HG02970 (cell line): ENCODE results near the gene PHGDH.

Experiments used
- ATAC-seq: cut with Tn5 transposase; IDR thresholded peaks from one replicate; pipeline ENCODE4 v1.9.1; 2021; ENCODE audit warnings: mild to moderate bottlenecking, moderate library complexity, moderate number of reproducible peaks; ENCODE audit not compliant: unreplicated experiment, low FRiP score

The PHGDH gene

DNA sequence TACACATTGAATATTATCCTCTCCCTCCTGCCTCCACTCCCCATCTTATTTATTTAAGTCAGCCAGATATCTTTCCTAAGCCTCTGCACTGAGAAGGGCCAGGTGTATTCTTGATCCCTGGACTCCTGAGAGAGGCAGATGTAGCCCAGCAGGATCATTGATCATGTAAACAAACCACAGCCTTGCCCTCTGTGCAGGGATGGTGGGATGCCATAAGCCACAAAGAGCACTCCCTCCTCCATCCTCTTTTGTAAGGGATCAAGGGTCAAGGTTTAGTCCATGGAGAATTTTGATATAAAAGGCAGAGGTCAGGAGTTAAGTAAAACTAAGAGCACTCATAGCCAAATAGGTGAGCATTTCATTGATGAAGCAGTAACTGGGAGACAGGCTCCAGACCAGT, 17.3 kb downstream of the PHGDH start:
- no peak for ATAC-seq

- ATAC-seq = no peak
These were observed 19.3 kb downstream of the PHGDH start for GRCh38 chr1:119731060-119731459.

GRCh38 chr1:119731741-119732430, 20.2 kb downstream of the PHGDH start:
- ATAC-seq = no peak

DNA sequence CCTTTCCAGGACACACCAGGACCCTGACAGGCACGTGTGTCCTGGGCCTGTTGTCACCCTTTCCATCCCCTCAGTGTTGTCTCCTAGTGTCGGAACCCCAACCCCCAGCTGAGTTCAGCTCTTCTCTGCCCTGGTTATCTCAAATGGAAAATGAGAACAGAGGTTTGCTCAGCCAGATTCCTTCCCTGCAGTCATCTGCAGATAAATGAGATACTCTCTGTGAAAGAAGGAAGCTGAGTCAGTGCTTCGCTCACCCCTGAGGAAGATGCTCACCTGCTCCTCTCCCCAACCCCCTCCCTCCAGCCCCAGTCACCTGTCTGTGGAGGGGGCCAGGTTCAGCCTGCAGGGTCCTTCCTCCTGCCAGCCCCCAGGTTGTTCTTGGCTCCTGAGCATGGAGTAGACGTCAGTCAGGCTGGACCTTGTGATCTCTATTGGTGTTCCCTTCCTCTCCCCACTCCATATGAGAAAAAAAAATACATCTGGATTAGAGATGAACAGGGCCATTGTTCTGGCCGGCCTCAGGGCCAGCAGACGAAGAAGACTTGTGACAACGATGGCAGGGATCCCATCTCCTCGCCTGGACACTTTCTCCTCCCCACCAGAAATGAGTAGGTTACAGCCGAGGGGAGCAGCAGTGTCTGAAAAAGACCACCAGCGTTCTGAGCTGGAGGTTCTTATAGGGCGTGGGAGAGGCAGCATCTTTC, 20.9 kb downstream of the PHGDH start:
- ATAC-seq = no peak

DNA sequence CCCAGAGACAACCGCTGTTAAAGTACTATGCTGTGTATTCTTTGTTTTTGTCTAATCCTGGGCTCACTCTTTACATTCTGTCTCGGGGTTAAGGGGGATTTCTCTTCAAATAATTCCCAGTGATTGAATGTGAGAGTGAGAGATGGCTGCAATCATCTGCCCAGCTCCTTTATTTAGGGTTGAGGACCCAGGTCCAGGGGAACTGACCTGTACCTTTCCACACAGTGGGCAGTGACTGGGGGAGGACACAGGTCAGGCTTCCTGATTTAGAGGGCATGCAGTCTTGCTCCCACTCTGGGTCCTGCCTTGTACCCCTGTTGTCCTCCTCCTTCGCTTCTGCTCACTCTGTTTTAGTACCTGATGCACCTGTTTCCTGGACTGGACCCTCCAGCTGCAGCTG, 22.0 kb downstream of the PHGDH start:
- ATAC-seq = no peak

GRCh38 chr1:119735217-119735616, 23.5 kb downstream of the PHGDH start:
- ATAC-seq = no peak

DNA sequence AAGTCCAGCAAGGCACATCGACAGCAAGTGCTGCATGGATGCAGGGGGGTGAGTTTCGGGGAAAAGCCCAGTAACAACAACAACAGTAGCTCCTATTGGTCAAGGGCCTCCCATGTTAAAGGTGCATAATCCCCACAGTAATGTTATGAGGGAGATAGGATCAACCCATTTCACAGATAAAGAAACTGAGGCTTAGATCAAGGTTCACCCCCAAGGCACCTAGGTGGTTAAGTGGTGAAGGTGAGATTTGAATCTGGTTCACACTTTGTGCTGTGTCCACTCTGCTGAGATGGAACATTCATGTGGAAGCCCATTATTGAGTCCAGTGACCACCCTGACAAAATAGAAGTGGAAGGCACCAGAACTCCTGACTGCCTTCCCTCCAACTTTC, 24.9 kb downstream of the PHGDH start:
- ATAC-seq = no peak

GRCh38 chr1:119737040-119737682, 25.4 kb downstream of the PHGDH start:
- ATAC-seq = no peak

DNA sequence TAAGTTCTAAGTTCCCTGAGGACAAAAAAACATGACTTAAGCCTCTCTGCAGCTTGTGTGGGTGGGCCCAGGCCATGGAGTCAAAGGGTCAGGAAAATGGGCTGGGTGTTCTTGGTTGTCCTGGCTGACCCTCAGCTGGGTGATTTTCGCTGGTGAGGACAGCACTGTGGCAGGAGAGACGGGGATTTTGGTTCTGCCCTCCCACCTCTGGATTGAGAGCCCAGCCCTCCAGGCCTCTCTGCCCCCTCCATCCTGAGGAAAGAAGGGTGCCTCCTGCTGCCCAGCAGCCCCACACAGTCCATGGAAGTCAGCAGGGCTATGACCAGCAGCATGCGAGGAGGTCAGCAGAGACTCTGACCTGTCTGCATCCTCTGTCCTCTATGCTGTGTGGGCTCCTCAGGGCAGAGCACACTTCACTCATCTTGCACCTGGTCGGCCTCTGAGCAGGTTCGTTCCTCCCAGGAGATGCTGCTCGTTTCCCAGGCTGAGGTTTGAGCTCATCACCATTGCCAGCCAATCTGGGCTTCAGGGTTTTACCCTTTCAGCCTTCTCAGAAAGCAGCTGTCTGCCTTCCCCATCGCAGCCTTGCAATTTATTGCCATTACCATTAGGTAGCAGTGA, 26.5 kb downstream of the PHGDH start:
- ATAC-seq = no peak

GRCh38 chr1:119739150-119739549, 27.4 kb downstream of the PHGDH start:
- no peak for ATAC-seq

- no peak for ATAC-seq
These were observed 28.5 kb downstream of the PHGDH start for GRCh38 chr1:119740261-119740660.

GRCh38 chr1:119740896-119741780, 29.4 kb downstream of the PHGDH start:
- ATAC-seq = no peak

DNA sequence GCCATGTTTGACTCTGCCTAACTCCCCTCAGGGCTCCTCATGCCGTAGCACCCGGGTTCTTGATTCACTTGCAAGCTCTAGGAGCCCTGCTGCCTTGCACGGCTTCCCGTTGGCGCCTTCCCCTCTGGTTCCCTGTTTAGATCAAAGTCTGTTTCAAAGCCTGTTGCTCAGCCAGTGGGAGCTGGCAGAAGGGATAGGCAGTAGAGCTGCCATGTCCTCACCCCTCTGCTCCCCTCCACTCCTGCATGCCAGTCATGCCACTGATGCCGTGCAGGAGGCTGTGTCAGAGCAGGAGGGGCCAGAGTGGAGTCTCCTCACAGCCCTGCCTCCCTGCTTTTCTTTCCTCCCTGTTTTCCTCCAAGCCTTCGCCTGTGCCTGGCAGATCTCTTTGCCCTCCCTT, 30.5 kb downstream of the PHGDH start:
- no peak for ATAC-seq

GRCh38 chr1:119742677-119743076, 30.9 kb downstream of the PHGDH start:
- ATAC-seq = no peak

DNA sequence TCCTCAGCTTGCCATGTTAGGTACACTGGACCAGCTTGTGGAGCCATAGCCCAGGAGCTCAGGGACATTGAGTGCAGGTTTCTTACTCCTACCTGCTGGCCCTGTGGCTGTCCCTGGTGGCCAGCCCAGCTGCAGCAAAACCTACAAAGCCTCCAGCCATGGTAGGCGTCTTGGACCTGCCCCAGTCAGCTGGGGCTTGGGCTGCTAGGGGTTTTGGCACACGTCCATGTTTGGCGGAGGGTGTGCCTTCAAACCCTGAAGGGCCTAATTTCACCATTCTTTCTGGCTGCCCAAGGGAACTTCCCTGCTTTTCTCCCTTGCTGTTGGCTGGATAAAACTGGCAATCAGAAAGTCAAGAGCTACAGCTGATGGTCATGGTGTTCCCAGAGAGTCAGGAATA, 31.6 kb downstream of the PHGDH start:
- no peak for ATAC-seq

DNA sequence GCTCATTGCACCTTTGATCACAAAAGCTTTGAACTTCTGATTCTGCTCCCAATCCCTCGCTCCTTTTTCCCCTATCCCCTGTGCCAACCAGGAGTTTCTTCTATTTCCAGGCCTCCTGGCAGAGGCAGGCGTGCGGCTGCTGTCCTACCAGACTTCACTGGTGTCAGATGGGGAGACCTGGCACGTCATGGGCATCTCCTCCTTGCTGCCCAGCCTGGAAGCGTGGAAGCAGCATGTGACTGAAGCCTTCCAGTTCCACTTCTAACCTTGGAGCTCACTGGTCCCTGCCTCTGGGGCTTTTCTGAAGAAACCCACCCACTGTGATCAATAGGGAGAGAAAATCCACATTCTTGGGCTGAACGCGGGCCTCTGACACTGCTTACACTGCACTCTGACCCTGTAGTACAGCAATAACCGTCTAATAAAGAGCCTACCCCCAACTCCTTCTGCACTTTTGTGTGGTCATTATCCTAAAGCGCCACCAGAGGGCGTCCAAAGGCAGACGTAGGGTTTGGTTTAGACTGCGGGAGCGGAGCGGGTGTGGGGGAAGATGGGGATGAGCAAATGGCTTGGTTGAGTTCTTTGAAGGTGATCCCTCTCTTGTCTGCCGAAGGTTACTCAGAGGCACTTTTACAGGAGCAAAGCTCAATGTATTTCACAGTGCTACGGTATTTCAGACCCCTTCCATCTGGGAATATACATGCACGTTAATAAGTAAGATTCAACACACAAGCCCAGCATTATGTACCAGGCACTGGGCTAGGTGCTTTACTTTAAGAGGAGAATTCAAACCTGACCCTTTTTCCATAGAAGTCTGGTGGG, 32.3 kb downstream of the PHGDH start:
- no peak for ATAC-seq

DNA sequence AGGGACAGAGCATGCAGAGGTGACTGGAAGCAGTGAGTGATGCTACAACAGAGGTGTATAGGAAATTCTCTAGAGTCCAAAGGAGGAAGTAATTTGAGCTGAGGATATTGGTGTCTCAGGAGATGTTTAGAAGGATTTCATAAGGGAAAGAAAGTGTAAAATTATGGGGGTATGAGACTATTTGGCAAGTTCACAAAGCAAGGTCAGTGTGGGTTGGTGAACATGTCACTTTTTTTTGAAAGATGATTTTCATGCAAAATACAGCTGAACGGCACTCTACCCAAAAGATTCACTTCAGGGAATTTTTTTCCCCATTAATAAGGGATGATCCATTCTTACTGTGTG, 32.8 kb downstream of the PHGDH start:
- no peak for ATAC-seq

DNA sequence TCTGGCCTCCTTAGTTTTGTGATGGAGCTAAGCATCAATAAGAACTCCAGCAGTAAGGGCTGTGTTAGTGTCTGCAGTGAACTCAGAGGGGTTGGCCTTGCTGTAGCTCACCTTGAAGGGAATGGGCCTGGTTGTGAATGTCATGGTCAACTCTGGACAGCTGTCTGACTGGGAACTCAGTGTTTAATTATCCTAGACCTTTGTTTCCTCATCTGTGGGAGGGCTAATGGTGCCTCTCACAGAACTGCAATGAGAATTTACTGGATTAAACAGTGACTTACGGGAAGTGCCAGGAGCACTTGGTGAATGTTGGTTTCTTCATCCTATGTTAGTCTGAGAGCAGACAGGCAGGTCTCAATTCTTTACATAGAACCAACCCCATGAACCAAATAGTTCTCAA, 33.3 kb downstream of the PHGDH start:
- ATAC-seq = no peak

GRCh38 chr1:119747451-119747850, 35.7 kb downstream of the PHGDH start:
- no peak for ATAC-seq

- no peak for ATAC-seq
These were observed 36.3 kb downstream of the PHGDH start for GRCh38 chr1:119748040-119748439.
